D721Med (cell line): ENCODE measurements around the gene BOLA1.

Source experiments
- DNase-seq: peaks from one replicate; pipeline ENCODE4 v3.0.0; 2011; ENCODE audit warnings: low spot score; ENCODE audit not compliant: insufficient read length
- FAIRE-seq: peaks from 2 replicates; lab custom pipeline; 2011; peaks lifted over from hg19 to GRCh38; lab: Jason Lieb, UNC
- CTCF ChIP-seq: IDR thresholded peaks from 2 replicates; pipeline ENCODE4 v1.5.1; 2012; ENCODE audit warnings: mild to moderate bottlenecking, control low read depth; ENCODE audit not compliant: insufficient read depth; ENCODE audit errors: missing control alignments

BOLA1 gene

GRCh38 chr1:149906570-149907075 is 7.3 kb downstream of the BOLA1 start:
- FAIRE-seq = no peak
- TF ChIP-seq CTCF = no peak
- no peak for DNase-seq

GRCh38 chr1:149914545-149914944 is 15.2 kb downstream of the BOLA1 start:
- FAIRE-seq (no peak), DNase-seq (no peak)
- no peak for TF ChIP-seq CTCF

- DNase-seq (peak; percentile 65), FAIRE-seq (peak; percentile 75)
- TF ChIP-seq CTCF = no peak
Observed at GRCh38 chr1:149915429-149916192, 16.2 kb downstream of the BOLA1 start.

- no peak for FAIRE-seq
- no peak for TF ChIP-seq CTCF
Observed at GRCh38 chr1:149916193-149916897, 17.0 kb downstream of the BOLA1 start.

GRCh38 chr1:149916898-149917252 is 17.5 kb downstream of the BOLA1 start:
- TF ChIP-seq CTCF = no peak
- DNase-seq (no peak), FAIRE-seq (no peak)

More at GRCh38 chr1:149916193-149916897, 17.0 kb downstream of the BOLA1 start:
- no peak for DNase-seq

- DNase-seq = peak; percentile 87
- FAIRE-seq = no peak
- no peak for TF ChIP-seq CTCF
Observed at GRCh38 chr1:149917571-149918144, 18.3 kb downstream of the BOLA1 start, which contains the start of gene SV2A. TSS of gene SV2A (minus strand) at chr1:149917844. CDS start at chr1:149913840, 4,004 bp downstream.
